PC-3 (cell line): ENCODE measurements around the gene NTPCR. TPM values are rescaled to one million over a fixed set of nuclear protein-coding genes. Genes with fewer than 3 reads are reported as not detected.

Experiments
- ATAC-seq: fragments of 200-7000 bp; cut with Tn5 transposase; 2 replicates; pipeline ENCODE4 v1.9.1; 2020; ENCODE audit warnings: mild to moderate bottlenecking, moderate library complexity
- BruUV-seq: library from RNA; stranded (reverse); fragments of 400-500 nt; replicated peaks from 2 replicates; lab custom pipeline; 2021; lab: Mats Ljungman, UMichigan
- CTCF ChIA-PET: fragments of 300-600 bp; sonication (Branson Sonifier 250); formaldehyde crosslinking; loops from one replicate; lab custom pipeline; 2022; ENCODE audit warnings: antibody characterized with exemption; lab: Charles Lee
- POLR2A ChIA-PET: fragments of 300-600 bp; sonication (Branson Sonifier 250); formaldehyde crosslinking; loops from one replicate; lab custom pipeline; 2022; ENCODE audit warnings: antibody characterized with exemption; ENCODE audit not compliant: unreplicated experiment; lab: Charles Lee
- DNase-seq: peaks from one replicate; pipeline ENCODE4 v3.0.0-alpha.2; 2015
- H2AFZ ChIP-seq: fragments of 300-600 bp; sonication (generic); 2 replicates; pipeline ENCODE4 v1.6.0; 2016; ENCODE audit warnings: antibody characterized with exemption, low read length
- H3F3A ChIP-seq: fragments of 300-600 bp; sonication (generic); one replicate; pipeline ENCODE4 v1.6.0; 2017; ENCODE audit warnings: antibody characterized with exemption, low read length, control low read depth, mild to moderate bottlenecking; ENCODE audit not compliant: unreplicated experiment
- H3K27ac ChIP-seq: fragments of 300-600 bp; sonication (generic); 2 replicates; pipeline ENCODE4 v1.5.1; 2016; ENCODE audit warnings: mild to moderate bottlenecking, low read length
- H3K27me3 ChIP-seq: fragments of 300-600 bp; sonication (generic); 2 replicates; pipeline ENCODE4 v1.6.1; 2016; ENCODE audit warnings: low read length, mixed read lengths
- H3K36me3 ChIP-seq: fragments of 300-600 bp; sonication (generic); 2 replicates; pipeline ENCODE4 v1.6.1; 2016; ENCODE audit warnings: low read depth, mixed run types, low read length, mixed read lengths
- H3K4me1 ChIP-seq: fragments of 300-600 bp; sonication (generic); 2 replicates; pipeline ENCODE4 v1.5.1; 2016; ENCODE audit warnings: low read length; ENCODE audit not compliant: insufficient read depth
- H3K4me2 ChIP-seq: fragments of 300-600 bp; sonication (generic); 2 replicates; pipeline ENCODE4 v1.6.0; 2016; ENCODE audit warnings: low read length
- H3K4me3 ChIP-seq: fragments of 300-600 bp; sonication (generic); 2 replicates; pipeline ENCODE4 v1.5.1; 2016; ENCODE audit warnings: mild to moderate bottlenecking, low read length, mixed read lengths
- H3K79me2 ChIP-seq: fragments of 300-600 bp; sonication (generic); 2 replicates; pipeline ENCODE4 v1.6.1; 2017; ENCODE audit warnings: low read length, mixed read lengths
- H3K9ac ChIP-seq: fragments of 300-600 bp; sonication (generic); 2 replicates; pipeline ENCODE4 v1.6.0; 2016; ENCODE audit warnings: mild to moderate bottlenecking, low read length
- H3K9me2 ChIP-seq: fragments of 300-600 bp; sonication (generic); replicated peaks from 2 replicates; pipeline ENCODE4 v1.6.1; 2016; ENCODE audit warnings: mixed run types, low read length, mixed read lengths
- H3K9me3 ChIP-seq: fragments of 300-600 bp; sonication (generic); 2 replicates; pipeline ENCODE4 v1.6.1; 2016; ENCODE audit warnings: low read length, mixed read lengths
- H4K20me1 ChIP-seq: fragments of 300-600 bp; sonication (generic); 2 replicates; pipeline ENCODE4 v1.6.1; 2016; ENCODE audit warnings: low read length, mixed read lengths
- CTCF ChIP-seq: fragments of 300-600 bp; sonication (generic); conservative IDR thresholded peaks from 2 replicates; pipeline ENCODE4 v1.5.1; 2017; ENCODE audit warnings: antibody characterized with exemption, low read depth, mild to moderate bottlenecking, low read length
- EZH2 ChIP-seq: fragments of 300-600 bp; sonication (generic); IDR thresholded peaks from one replicate; pipeline ENCODE4 v1.6.1; 2017; ENCODE audit warnings: antibody characterized with exemption, mild to moderate bottlenecking, low read length; ENCODE audit not compliant: unreplicated experiment
- EZH2phosphoT487 ChIP-seq: fragments of 300-600 bp; sonication (generic); IDR thresholded peaks from 2 replicates; pipeline ENCODE4 v1.6.1; 2018; ENCODE audit warnings: mild to moderate bottlenecking, antibody characterized with exemption, low read length, borderline replicate concordance
- intact Hi-C: fragments of 100-400 bp; cut with micrococcal nuclease; formaldehyde crosslinking; loops from 2 replicates; pipeline ENCODE4 v1.9.0; 2023
- total RNA-seq: library from RNA; depleted of rRNA; stranded (reverse); fragments of >200 nt; gene quantifications from 2 replicates; pipeline ENCODE4 v1.2.3, GENCODE V29; 2014

Gene NTPCR
- total RNA-seq, 1 experiment from 2014 or later = 43.1 TPM

GRCh38 chr1:232954594-232955365, 4.4 kb downstream of the NTPCR start:
- DNase-seq (no peak), ATAC-seq (no peak)
- intact Hi-C loops = loop anchor here (5.0 to 10.0 kb wide), 2 partner anchors 218 to 290 kb away; no protein-coding TSS in a partner anchor
- H3K27ac ChIP-seq = no peak overlapping the region
- H3K9me3 ChIP-seq = no peaks in the 10 kb centered on the region
- H2AFZ ChIP-seq = no peak overlapping the region
- no peak overlapping the region for H3K9ac ChIP-seq
- H3F3A ChIP-seq = no peaks in the 10 kb centered on the region
- BruUV-seq = no TSS peak
- no peaks in the 10 kb centered on the region for H3K27me3 ChIP-seq
- H3K4me1 ChIP-seq = peaks cover 19% of the 10 kb centered on the region
- H3K4me3 ChIP-seq = no peak overlapping the region
- POLR2A ChIA-PET = no interaction called here
- H3K36me3 ChIP-seq = peaks cover 29% of the 10 kb centered on the region
- no peak for TF ChIP-seq EZH2
- no peak for TF ChIP-seq CTCF
- TF ChIP-seq EZH2phosphoT487 = no peak
- H3K9me2 ChIP-seq = no peaks in the 10 kb centered on the region
- CTCF ChIA-PET = no interaction called here
- H4K20me1 ChIP-seq = no peaks in the 10 kb centered on the region
- H3K4me2 ChIP-seq = no peak overlapping the region
- peaks cover 46% of the 10 kb centered on the region for H3K79me2 ChIP-seq

GRCh38 chr1:232956081-232956480, 5.7 kb downstream of the NTPCR start:
- no peak for TF ChIP-seq CTCF
- TF ChIP-seq EZH2 = no peak
- TF ChIP-seq EZH2phosphoT487 = no peak
- H3K9me3 ChIP-seq = no peaks in the 10 kb centered on the region
- H3K79me2 ChIP-seq = peaks cover 39% of the 10 kb centered on the region
- H2AFZ ChIP-seq = no peak overlapping the region
- BruUV-seq = no TSS peak
- CTCF ChIA-PET = interaction anchor here (0.7 kb wide), 1 partner anchor 321 kb away, joined by 3 read pairs; no protein-coding TSS in a partner anchor
- intact Hi-C loops = loop anchor here (10.0 kb wide), 1 partner anchor 289 kb away; no protein-coding TSS in a partner anchor
- H3K36me3 ChIP-seq = peaks cover 29% of the 10 kb centered on the region
- no peaks in the 10 kb centered on the region for H3F3A ChIP-seq
- POLR2A ChIA-PET = no interaction called here
- H4K20me1 ChIP-seq = no peaks in the 10 kb centered on the region
- no peak for ATAC-seq
- H3K4me2 ChIP-seq = no peak overlapping the region
- no peaks in the 10 kb centered on the region for H3K9me2 ChIP-seq
- no peak overlapping the region for H3K27ac ChIP-seq
- H3K4me3 ChIP-seq = no peak overlapping the region
- H3K9ac ChIP-seq = no peak overlapping the region
- peaks cover 16% of the 10 kb centered on the region for H3K4me1 ChIP-seq
- no peaks in the 10 kb centered on the region for H3K27me3 ChIP-seq
- no peak for DNase-seq

GRCh38 chr1:232958067-232958466, 7.7 kb downstream of the NTPCR start:
- no peak for TF ChIP-seq EZH2phosphoT487
- TF ChIP-seq CTCF = no peak
- no peak for TF ChIP-seq EZH2
- ChIA-PET POLR2A (no interaction called here), CTCF (no interaction called here)
- H3K9ac ChIP-seq = no peak overlapping the region
- no peak overlapping the region for H2AFZ ChIP-seq
- DNase-seq (no peak), ATAC-seq (no peak)
- H3K36me3 ChIP-seq = peaks cover 29% of the 10 kb centered on the region
- no peaks in the 10 kb centered on the region for H3K27me3 ChIP-seq
- no TSS peak for BruUV-seq
- H3K4me1 ChIP-seq = no peaks in the 10 kb centered on the region
- no peak overlapping the region for H3K4me3 ChIP-seq
- H3K4me2 ChIP-seq = no peak overlapping the region
- no peaks in the 10 kb centered on the region for H3K9me3 ChIP-seq
- H3K27ac ChIP-seq = no peak overlapping the region
- H3K9me2 ChIP-seq = no peaks in the 10 kb centered on the region
- intact Hi-C loops = loop anchor here (10.0 kb wide), 1 partner anchor 287 kb away; no protein-coding TSS in a partner anchor
- H4K20me1 ChIP-seq = no peaks in the 10 kb centered on the region
- H3F3A ChIP-seq = no peaks in the 10 kb centered on the region
- peaks cover 20% of the 10 kb centered on the region for H3K79me2 ChIP-seq
